Fibroblast of the aortic adventitia (primary cell): ENCODE data around the gene ASPDH. TPM values are rescaled to one million over a fixed set of nuclear protein-coding genes. Genes with fewer than 3 reads are reported as not detected.
"Not testable (repeated sequence)": the region's sequence is repeated elsewhere in the genome, so short reads cannot be mapped to it uniquely, and the experiment has no call there.

ENCODE experiments used
- DNase-seq: peaks from one replicate; pipeline ENCODE4 v3.0.0-alpha.2; 2010; ENCODE audit warnings: low read depth
- H3K4me3 ChIP-seq: 2 replicates; pipeline ENCODE4 v1.5.1; 2011; ENCODE audit warnings: low read depth, mild to moderate bottlenecking, control low read depth, low read length, moderate library complexity
- total RNA-seq: library from RNA; depleted of rRNA; stranded (reverse); fragments of >200 nt; gene quantifications from 2 replicates; pipeline ENCODE4 v1.2.3, GENCODE V29; 2012; ENCODE audit warnings: low replicate concordance
- TF ChIP-seq, protein P1 (sequence below): IDR thresholded peaks from 2 replicates; pipeline ENCODE4 v1.5.1; 2011; ENCODE audit warnings: mild to moderate bottlenecking, low read length, control low read depth, inconsistent platforms; ENCODE audit not compliant: insufficient read depth

ASPDH gene
- total RNA-seq, 1 donor = not detected

DNA sequence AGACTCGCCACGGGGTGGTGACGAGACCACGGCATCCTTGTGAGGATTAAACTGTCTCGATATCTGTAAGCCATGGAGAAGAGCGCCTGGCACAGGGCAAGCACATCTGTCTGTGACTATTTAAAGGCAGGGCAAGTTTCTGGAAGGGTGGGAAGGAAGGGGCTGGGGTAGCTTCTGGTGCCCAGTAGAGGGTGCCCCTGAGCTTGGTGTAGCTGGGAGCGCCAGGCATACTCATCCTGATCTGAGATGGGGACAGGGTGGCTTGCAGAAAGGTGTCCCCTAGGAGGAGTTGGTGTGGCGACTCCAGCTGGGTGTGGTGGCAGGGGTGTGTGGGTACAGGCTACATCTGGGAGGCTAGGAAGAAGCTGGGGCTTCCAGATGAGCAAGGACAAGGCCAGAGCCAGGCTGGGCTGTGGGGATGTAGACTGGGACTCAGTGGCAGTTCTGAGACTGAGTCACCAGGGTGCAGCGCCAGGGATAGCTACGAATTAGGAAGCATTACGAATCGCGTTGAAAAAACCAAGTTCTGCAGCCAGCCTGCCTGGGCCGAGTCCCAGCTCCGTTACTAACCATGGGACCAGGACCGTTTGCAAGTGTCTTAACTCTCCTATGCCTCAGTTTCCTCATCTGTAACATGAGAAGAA is 23.1 kb upstream of the ASPDH start:
- no peak for DNase-seq
- TF ChIP-seq, protein P1, sequence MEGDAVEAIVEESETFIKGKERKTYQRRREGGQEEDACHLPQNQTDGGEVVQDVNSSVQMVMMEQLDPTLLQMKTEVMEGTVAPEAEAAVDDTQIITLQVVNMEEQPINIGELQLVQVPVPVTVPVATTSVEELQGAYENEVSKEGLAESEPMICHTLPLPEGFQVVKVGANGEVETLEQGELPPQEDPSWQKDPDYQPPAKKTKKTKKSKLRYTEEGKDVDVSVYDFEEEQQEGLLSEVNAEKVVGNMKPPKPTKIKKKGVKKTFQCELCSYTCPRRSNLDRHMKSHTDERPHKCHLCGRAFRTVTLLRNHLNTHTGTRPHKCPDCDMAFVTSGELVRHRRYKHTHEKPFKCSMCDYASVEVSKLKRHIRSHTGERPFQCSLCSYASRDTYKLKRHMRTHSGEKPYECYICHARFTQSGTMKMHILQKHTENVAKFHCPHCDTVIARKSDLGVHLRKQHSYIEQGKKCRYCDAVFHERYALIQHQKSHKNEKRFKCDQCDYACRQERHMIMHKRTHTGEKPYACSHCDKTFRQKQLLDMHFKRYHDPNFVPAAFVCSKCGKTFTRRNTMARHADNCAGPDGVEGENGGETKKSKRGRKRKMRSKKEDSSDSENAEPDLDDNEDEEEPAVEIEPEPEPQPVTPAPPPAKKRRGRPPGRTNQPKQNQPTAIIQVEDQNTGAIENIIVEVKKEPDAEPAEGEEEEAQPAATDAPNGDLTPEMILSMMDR = no peak
- no peak overlapping the region for H3K4me3 ChIP-seq

DNA sequence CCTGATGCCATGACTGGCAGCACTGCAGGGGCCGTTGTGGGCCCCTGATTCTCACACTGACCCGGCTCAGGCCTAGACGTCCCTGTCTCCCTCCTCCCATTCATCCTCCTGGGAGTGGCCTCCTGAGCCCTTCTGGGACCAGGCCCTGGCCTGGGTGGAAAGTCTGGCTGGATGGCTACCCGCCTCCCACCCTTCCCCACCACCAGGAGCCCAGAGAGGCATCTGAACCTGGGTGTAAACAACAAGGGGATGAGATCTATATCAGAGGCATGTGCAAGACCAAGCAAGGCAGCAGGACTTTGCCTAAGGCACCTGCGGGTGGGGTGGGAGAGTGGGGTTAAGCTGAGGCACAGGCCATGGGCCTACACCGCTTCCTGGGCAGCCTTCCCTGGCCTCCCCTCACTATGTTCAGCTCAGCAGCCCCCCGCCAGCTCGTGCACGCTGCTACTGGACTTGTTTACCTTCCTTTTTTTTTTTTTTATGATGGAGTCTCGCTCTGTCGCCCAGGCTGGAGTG is 22.0 kb upstream of the ASPDH start:
- no peak for DNase-seq
- TF ChIP-seq, protein P1 = no peak
- H3K4me3 ChIP-seq = no peak overlapping the region

DNA sequence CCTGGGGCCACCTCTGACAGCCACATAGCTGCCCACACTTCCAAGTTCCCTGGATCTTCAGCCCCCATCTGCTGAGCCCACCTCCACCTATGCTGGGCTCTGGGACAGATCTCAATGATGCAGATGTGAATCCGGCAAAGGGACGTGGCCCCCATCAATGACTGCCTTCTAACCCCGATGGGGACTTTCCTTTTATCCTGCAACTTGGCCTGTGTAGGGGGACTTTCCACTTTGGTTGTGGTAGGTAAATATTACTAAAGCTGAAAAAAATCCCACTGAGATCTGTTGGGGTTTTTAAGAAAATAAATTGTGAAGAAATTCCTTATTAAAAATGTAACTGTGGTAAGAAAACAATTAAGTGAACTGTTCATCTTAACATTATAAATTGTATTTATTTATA is 20.8 kb upstream of the ASPDH start:
- TF ChIP-seq, protein P1 = no peak
- DNase-seq = no peak
- no peak overlapping the region for H3K4me3 ChIP-seq

DNA sequence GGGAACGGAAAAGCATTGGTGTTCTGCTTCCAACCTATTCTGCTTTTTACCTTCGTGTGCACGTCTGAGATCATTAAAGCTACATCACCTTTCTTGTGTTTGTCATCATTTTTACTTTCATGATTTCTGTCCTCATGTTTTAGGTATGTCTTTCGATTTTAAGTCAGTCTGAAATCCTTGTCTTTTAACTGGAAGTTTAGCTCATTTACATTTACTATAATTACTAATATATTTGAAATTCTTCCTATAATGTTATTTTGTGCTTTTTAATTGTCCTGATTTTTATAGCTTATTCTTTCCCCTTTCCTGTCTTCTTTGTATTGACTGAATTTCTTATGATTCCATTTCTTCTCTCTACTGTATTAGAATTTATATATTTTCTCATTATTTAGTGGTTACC is 19.2 kb upstream of the ASPDH start:
- DNase-seq = no peak
- TF ChIP-seq, protein P1 = no peak
- no peak overlapping the region for H3K4me3 ChIP-seq

DNA sequence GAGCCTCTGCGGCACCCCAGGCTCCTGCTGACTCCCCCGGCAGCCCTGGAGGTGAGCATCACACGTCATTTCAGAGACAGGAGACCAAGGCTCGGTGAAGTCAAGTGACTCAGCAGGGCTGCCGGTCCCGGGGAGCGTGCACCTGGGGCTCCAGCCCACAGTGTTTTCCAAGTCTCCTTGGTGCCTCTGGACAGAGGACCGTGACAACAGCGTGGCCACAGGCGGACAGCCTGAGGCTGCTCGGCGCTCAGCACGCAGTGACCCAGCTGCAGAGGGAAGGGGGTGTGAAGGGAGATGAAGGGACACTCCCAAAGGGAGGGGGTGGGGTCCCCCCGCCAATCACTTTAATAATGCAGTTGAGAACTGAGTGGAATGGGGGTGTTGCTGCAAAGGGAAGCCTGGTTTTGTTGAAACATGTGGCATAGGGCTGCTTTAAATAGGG is 17.5 kb upstream of the ASPDH start:
- no peak for DNase-seq
- TF ChIP-seq, protein P1 = no peak
- H3K4me3 ChIP-seq = no peak overlapping the region

DNA sequence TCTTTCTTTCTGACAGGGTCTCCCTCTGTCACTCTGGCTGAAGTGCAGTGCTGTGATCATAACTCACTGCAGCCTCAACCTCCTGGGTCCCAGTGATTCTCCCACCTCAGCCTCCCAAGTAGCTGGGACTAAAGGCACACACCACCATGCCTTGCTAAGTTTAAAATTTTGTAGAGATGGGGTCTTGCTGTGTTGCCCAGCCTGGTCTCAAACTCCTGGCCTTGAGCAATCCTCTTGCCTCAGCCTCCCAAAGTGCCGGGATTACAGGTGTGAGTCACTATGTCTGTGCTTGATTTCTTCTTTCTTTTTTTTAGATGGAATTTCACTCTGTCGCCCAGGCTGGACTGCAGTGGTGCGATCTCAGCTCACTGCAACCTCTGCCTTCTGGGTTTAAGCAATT is 14.3 kb upstream of the ASPDH start:
- not testable (repeated sequence) for H3K4me3 ChIP-seq

DNA sequence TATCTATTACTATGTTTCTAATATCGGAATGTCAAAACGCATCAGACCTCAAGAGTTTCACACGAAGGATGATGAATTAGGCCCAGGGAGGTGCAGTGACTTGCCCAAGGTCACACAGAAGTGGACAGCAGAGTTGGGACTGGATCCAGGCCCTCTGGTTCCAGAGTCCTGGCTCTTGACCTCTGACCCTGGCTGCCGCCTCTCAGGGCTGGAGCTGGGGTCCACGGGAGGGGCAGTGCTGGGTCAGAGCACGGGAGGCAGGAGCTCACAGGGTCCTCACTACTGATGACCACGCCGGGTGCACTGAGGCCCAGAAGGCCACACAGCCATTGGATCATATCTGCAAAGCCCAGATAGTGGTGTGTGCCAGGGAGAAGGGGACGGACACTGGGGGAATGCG is 9.2 kb upstream of the ASPDH start:
- TF ChIP-seq, protein P1 = no peak

More for the DNA sequence above, 14.3 kb upstream of the ASPDH start:
- DNase-seq = not testable (repeated sequence)

More for the DNA sequence above, 9.2 kb upstream of the ASPDH start:
- no peak for DNase-seq
- H3K4me3 ChIP-seq = no peak overlapping the region
